Activated CD8-positive, alpha-beta memory T cell treated with anti-CD3 and anti-CD28 coated beads, Interleukin-2, amount 50 U/mL, for 1 hour (primary cell): Measurements from ENCODE around the gene VCAM1.

Source experiments
- DNase-seq: peaks from one replicate; pipeline ENCODE4 v3.0.0-alpha.2; 2020; ENCODE audit errors: extremely low read depth

The VCAM1 gene

DNA sequence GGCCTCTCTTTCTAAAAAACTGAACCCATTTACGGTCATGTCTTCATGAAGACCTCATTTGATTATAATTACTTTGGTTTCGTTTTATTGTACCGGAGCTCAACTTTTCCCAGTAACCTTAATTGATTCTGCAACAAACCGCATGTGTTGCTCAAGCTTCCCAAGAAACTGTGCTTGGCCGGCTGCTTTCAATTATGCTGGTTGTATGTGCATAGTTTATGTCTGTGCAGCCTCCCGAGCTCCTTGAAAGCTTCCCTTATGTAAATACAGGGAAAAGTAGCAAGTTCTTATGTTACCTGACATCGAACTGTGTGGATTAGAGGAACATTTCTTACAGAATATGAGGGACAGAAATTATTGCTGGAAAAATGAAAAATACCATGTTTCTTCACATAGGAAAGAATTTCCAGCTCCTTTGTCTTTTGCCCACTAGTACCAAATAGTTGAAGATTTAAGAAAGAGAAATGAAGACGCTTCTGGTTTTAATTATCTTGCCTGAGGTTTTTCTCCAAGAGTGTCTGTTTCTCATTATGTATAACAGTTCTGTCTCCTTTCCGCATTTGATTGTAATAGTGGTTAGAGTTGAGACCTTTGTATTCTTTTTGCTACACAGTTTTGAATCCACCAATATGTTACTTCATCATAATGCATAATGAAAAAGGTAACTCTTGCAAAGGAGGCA lies 2.1 kb downstream of the VCAM1 start:
- no peak for DNase-seq

- DNase-seq = no peak
Observed at GRCh38 chr1:100722221-100722620, 2.7 kb downstream of the VCAM1 start.

DNA sequence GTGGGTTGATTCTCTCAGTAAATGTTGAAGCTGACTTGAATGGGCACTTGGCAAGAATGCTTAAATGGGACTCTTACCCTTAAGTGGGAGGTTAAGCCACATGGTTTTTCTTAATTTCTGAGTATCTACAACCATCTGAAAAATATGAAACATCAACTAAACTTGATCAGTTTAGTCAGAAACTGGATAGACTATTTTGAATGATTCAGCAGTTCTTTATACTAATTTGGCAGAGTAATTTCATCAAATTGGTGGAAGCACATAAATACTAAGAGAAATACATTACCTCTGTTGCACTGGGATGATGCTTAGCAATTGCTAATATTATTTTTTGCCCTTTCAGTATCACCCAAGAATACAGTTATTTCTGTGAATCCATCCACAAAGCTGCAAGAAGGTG lies 4.7 kb downstream of the VCAM1 start:
- no peak for DNase-seq

DNA sequence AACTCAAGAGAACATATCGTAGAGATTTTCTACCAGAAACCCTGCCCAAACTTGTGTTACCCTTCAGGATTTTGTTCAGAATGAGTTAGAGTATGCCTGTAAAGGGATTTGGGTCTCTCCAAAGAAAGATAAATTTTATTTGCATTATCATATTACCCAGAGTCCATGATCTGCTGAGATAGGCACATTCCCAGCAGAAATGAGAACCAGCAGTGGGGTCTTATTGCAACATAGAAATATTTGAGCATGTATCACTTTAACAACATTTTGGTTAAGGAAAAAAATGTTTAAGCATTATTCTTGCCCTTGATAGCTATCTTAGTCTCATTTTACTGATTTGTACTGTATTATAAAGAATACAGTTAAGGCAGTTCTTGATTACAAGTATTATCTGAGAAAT lies 10.6 kb downstream of the VCAM1 start:
- no peak for DNase-seq

GRCh38 chr1:100731309-100731708 lies 11.8 kb downstream of the VCAM1 start:
- DNase-seq = no peak

GRCh38 chr1:100731758-100732157 lies 12.2 kb downstream of the VCAM1 start:
- no peak for DNase-seq

DNA sequence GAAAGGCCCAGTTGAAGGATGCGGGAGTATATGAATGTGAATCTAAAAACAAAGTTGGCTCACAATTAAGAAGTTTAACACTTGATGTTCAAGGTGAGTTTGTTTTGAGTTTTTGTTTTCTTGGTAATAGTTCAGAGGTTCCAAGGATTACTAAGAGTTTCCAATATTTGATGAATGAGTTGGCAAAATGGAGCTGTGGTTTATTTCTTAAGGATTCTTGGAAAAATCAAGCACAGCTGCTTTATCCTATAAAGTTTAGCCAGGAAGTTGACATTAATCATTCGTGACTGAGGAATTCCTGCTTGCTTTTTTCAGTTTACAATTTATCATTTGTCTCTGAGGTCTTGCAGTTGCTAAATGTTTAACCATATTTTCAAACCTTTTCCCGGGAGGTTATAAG lies 15.1 kb downstream of the VCAM1 start:
- DNase-seq = no peak

- DNase-seq = no peak
Observed at GRCh38 chr1:100735244-100735643, 15.7 kb downstream of the VCAM1 start.

DNA sequence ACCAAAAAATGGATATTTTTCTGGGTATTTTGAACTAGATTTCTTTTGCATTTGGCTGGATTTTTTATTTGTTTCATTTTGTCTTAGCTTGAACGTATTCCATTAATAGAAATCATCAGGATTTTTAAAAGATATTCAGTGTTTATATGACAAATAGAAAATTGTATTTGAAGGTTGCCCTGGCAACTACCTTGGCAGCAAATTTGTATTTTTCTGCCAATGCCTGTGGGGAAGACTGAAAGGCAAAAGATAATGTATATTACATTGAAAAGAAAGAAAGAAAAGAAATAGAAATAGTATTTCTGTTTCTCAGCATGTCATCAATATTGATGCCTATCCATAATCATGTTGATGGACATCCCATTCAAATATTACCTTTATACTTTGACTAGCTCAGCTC lies 16.8 kb downstream of the VCAM1 start:
- no peak for DNase-seq

DNA sequence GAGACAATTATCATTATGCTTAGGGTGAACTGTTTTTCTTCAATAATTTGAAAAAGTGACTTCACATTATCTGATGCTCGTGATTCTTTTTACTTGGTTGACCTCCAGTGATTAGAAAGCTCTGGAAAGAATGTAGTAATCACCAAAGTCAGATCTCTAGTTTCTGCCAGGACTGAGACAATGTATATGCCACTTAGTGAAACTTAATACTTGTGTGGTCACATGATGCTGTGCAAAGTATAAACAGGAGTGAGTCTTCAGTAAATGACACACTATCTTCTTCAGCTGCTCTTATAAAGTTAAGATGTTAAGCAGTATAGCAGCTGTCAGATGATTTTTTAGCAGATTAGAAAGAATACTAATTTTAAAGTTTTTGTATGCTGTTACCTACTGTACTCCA lies 17.2 kb downstream of the VCAM1 start:
- DNase-seq = no peak

DNA sequence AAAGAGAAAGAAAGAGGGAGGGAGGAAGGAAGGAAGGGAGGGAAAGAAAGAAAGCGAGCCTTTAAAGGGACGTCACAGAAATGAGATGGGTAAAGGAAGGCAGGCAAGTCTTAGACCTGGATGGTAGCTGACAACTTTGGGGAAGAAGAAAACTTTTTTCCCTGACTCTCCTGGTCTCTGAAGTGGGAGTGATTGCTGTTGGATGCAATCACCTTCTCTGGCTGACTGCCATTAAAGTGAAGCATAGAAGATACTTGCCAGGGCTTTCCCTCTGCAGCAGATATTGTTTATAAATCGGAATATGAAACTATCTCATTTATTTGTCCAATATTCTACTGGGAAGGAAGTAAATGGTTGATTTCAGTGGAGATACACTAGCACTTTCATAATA lies 27.0 kb downstream of the VCAM1 start:
- DNase-seq = no peak

DNA sequence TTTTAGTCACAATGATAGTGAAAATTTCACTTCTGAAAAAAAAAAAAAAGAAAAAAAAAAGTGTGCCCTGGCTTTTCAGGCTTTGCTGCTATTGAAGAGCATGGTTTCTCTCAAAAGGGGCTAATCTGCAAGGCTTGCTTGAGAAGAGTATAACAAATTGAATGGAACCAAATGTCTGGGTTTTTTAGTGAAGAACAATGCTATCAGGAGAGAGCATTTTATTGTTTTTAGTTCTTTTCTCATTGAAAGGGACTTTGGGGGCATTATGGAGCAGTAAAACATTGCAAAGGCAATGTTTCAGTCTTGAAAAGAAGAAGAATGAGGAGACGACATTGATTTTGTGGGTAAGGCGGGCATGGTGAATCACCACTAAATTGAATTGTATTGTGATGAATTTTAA lies 28.2 kb downstream of the VCAM1 start:
- DNase-seq = no peak

DNA sequence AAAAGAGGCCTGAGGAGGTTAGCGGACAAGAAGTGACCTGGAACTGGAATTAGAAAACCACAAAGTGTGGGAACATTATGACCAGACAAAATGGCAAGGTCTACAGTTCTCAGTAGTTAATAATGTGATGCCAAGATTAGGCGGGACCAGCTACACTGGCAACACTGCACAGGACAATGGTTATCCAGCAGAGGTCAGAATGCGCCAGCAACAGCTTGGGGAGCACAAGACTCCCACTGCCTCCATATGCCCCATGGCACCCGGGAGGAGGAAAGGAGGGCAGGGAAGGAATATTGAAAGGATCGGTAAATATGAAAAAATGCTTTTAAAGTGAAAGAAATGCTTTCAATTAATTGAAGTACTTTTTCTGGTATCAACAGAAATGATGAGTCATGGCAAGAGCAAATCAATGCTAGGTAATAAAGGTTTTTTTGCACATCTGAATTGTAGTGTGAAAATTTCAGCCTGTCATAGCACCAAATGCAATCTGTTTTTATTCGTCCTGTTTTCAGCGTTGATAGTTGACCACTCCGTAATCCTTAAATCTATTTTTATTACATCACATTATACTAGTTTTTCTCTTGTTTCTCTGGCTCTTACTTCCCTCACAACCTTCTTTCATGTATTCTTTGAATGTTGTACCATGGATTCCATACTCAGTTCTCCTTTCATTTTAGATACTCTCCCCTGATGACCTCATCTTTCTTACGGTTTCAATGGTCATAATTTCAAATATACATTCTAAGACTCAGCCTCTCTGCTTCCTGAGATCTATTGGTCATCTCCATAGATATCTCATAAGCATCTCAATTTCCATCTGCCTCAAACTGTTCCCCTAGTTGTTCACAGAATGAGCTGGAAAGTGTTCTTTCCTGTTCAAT lies 30.7 kb downstream of the VCAM1 start:
- no peak for DNase-seq

- DNase-seq = no peak
Observed at GRCh38 chr1:100752791-100753190, 33.2 kb downstream of the VCAM1 start.

DNA sequence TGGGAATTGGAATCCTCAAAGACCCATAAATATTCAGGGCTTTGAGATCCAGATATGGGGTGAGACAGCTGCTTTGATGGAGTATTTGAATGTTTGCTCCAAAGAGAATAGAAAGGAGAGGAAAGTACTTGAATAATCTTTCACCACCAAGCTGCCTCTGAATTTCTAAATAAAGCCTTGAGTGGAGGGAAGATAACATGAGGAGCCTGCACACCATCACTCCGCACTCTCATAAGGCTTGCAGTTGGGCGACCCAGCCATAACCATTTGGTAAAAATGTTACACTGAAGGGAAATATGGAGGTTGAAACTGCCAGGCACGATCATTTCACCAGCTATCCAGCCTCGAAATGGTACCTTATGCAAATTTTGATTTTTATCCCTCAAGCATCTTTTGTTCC lies 38.4 kb downstream of the VCAM1 start:
- DNase-seq = no peak

GRCh38 chr1:100759188-100759587 lies 39.6 kb downstream of the VCAM1 start:
- DNase-seq = no peak

DNA sequence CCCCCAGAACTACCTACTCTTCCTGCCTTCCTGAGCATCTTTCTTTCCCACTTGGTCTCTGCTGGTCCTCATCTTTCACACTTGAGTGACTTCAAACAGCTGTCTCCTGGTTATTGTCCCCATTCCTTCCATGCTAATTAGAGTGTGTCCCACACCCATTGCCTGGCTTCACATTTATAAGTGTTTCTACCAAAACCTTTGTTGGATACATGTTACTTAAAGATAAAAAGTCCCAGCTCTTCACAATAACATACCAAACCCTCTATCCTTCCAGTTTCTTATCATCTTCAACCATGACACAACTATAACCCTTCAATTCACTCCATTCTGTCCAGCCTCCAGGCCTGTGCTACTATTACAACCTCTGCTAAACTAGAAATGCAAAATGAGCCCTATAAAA lies 41.0 kb downstream of the VCAM1 start:
- DNase-seq = no peak

DNA sequence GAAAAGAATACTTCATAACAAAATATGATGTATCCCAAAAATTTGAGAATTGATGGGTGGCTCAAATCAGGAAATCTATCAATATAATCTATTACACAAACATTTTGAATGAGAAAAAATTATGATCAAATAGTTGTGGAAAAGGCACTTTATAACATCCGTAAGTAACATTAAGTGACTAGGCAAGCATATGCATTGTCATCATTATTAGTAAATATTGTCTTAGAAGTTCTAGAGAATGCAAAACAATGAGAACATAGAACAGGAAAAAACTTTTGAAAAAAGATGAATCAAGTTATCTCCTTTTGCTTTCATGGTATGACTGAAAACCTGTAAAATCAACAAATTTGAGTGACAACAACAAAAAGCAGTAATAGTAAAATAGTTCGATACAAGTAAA lies 42.9 kb downstream of the VCAM1 start:
- no peak for DNase-seq

DNA sequence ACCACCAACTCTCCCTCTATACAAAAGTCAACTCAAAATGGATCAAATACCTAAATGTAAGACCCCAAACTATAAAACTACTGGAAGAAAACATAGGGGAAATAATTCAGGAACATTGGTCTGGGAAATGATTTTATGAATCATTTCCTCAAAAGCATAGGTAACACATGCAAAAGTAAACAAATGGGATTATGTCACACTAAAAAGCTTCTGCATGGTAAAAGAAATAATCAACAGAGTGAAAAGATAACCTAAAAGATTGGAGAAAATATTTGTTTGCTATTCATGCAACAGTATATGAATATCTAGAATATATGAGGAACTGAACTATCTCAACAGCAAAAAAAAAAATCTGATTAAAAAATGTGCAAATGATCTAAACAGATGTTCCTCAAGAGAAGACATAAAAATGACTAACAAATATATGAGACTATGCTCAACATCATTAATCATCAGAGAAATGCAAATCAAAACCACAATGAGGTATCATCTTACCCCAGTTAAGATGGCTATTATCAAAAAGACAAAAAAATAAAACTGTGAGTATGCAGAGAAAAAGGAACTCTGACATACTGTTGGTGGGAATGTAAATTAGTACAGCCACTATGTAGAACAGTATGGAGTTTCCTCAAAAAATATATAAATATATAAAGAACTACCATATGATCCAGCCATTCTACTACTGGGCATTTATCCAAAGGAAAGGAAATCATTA lies 47.8 kb downstream of the VCAM1 start:
- no peak for DNase-seq

DNA sequence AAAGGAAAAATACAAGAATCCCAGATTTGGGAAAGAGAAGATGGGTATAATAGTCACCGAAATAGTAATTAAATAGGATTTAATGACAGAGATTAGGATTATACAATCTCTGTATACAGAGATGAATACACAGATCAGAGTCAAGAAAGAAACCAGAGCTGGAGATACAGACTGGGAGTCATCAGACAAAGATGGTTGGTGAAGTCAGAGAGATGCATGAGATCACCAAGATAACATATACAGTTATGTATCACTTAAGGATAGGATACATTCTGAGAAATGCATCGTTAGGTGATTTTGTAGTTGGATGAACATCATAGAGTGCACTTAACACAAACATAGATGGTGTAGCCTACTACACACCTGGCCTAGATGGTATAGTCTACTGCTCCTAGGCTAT lies 49.8 kb downstream of the VCAM1 start:
- DNase-seq = no peak

DNA sequence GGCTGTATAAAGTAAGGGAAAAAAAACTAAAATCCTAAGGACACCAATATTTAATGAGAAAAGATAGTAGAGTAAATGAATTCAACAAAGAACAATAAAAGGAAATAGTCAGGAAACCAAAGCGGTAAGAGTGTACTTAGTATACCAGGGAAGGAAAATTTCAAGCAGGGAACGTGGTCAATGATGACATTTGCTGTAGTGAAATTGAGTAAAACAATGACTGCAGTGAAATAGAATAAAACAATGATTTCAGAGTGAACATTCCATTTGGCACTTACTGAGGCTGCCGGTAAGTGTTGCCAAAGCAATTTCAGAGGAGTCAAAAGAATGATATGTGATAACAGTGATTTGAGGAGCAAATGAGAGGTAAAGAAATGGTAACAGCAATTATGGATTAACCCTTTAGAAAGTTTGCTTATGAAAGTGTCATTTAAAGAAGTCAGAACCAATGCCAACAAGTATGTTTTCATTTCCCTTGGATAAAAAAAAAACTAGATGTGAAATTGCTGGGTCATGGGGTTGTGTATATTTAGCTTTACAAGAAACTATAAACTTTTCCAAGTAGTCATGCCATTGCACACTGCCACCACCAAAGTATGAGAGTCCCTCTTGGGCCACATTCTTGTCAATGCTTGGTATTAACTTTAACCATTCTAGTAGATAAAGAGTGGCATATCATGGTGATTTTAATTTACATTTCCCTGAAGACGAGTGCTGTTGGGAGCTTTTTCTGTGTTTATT lies 50.5 kb downstream of the VCAM1 start:
- no peak for DNase-seq

DNA sequence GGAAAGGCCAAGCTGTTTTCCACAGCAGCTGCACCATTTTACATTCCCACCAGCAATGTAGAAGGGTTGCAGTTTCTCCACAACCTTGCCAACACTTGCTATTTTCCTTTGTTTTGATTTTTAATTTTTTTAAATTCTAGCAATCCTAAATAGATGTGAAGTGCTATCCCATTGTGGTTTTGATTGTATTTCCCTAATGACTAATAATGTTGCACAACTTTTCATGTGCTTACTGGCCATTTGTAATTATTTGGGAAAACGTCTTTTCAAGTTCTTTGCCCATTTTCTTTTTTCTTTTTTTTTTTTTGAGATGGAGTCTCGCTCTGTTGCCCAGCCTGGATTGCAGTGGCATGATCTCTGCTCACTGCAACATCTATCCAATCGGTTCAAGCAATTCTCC lies 53.9 kb downstream of the VCAM1 start:
- DNase-seq = no peak
